ENCODE data around the gene ZNF304. TPM values are rescaled to one million over a fixed set of nuclear protein-coding genes. Genes with fewer than 3 reads are reported as not detected.

ZNF304 gene
- total RNA-seq, 1 donor from 2014 or later: 15.7 TPM

DNA sequence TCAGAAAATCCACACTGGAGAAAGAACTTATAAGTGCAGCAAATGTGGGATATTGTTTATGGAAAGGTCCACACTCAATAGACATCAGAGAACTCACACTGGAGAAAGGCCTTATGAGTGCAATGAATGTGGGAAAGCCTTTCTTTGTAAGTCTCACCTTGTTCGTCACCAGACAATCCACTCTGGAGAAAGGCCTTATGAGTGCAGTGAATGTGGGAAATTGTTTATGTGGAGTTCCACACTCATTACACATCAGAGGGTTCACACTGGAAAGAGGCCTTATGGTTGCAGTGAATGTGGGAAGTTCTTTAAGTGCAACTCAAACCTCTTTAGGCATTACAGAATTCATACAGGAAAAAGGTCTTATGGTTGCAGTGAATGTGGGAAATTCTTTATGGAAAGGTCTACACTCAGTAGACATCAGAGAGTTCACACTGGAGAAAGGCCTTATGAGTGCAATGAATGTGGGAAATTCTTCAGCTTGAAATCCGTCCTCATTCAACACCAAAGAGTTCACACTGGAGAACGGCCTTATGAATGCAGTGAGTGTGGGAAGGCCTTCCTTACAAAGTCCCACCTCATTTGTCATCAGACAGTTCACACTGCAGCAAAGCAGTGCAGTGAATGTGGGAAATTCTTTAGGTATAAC lies 26.6 kb downstream of the ZNF304 start:
- Mint-ChIP-seq H3K4me3 (ENCODE audit: unreplicated experiment) (peak overlapping the region; percentile 86), H3K27me3 (ENCODE audit: unreplicated experiment) (peaks cover 3% of the 10 kb centered on the region), H3K9me3 (ENCODE audit: unreplicated experiment) (peaks cover 9% of the 10 kb centered on the region), H3K36me3 (ENCODE audit: low read depth, unreplicated experiment) (peaks cover 71% of the 10 kb centered on the region), H3K27ac (ENCODE audit: unreplicated experiment) (no peak overlapping the region), H3K4me1 (ENCODE audit: unreplicated experiment) (no peaks in the 10 kb centered on the region)
- TF ChIP-seq, protein P1, sequence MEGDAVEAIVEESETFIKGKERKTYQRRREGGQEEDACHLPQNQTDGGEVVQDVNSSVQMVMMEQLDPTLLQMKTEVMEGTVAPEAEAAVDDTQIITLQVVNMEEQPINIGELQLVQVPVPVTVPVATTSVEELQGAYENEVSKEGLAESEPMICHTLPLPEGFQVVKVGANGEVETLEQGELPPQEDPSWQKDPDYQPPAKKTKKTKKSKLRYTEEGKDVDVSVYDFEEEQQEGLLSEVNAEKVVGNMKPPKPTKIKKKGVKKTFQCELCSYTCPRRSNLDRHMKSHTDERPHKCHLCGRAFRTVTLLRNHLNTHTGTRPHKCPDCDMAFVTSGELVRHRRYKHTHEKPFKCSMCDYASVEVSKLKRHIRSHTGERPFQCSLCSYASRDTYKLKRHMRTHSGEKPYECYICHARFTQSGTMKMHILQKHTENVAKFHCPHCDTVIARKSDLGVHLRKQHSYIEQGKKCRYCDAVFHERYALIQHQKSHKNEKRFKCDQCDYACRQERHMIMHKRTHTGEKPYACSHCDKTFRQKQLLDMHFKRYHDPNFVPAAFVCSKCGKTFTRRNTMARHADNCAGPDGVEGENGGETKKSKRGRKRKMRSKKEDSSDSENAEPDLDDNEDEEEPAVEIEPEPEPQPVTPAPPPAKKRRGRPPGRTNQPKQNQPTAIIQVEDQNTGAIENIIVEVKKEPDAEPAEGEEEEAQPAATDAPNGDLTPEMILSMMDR (IDR thresholded peaks at IDR 0.05; ENCODE audit: unreplicated experiment): no peak
- DNase-seq (ENCODE audit: low spot score): no peak

DNA sequence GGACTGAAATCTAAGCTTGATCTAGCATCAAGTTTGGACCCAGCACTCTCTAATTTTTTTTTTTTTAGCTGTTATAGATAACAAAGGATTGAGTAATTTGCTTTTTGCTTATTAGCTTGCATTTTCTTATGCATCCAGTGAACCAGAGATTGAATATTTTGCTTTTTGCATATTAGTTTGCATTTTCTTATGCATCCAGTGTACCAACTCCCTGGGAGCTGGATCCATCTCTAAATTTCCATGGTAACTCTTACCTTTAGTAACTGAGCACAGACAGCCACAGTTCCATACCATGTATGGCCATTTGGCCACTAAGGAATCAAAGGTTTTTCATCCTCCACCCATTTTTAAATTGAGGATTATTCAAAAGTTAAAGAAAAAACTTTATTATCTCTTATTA lies 29.9 kb downstream of the ZNF304 start:
- Mint-ChIP-seq H3K4me3 (ENCODE audit: unreplicated experiment) (no peak overlapping the region), H3K27ac (ENCODE audit: unreplicated experiment) (no peak overlapping the region), H3K9me3 (ENCODE audit: unreplicated experiment) (no peaks in the 10 kb centered on the region), H3K36me3 (ENCODE audit: low read depth, unreplicated experiment) (peaks cover 39% of the 10 kb centered on the region), H3K4me1 (ENCODE audit: unreplicated experiment) (no peaks in the 10 kb centered on the region), H3K27me3 (ENCODE audit: unreplicated experiment) (peaks cover 3% of the 10 kb centered on the region)
- TF ChIP-seq, protein P1 (IDR thresholded peaks at IDR 0.05; ENCODE audit: unreplicated experiment): no peak
- DNase-seq (ENCODE audit: low spot score): no peak

DNA sequence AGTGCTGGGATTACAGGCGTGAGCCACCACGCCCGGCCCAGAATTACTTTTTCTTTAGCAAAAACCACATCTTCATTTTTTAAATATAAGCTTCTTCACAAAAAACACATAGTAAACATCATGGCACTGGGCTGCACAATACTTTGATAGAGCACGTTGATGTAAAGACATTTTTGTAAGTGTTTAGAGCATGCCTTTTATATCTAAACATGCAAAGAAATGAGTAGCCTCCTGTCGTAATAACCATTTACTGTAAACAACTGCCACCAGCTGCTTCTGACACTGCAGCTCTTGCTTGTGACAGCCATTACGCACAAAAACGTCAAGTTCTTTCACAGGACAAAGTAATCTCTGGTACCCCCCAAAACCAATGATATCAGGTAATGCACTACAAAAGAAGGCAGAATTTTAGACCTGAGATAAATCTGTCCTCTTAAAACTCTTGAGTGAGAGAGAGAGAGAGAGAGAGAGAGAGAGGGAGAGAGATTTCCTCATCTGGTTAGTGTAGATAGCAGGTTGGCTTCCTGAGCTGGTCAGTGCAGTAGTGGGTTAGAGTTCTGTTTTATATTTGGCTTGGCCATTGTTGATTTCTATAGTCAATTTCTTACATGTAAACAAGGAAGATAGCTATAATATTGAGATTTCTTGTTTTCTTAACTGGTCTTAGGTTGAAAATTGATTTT lies 31.9 kb downstream of the ZNF304 start:
- H3K36me3 Mint-ChIP-seq (ENCODE audit: low read depth, unreplicated experiment): peaks cover 19% of the 10 kb centered on the region
- TF ChIP-seq, protein P1 (IDR thresholded peaks at IDR 0.05; ENCODE audit: unreplicated experiment): no peak

DNA sequence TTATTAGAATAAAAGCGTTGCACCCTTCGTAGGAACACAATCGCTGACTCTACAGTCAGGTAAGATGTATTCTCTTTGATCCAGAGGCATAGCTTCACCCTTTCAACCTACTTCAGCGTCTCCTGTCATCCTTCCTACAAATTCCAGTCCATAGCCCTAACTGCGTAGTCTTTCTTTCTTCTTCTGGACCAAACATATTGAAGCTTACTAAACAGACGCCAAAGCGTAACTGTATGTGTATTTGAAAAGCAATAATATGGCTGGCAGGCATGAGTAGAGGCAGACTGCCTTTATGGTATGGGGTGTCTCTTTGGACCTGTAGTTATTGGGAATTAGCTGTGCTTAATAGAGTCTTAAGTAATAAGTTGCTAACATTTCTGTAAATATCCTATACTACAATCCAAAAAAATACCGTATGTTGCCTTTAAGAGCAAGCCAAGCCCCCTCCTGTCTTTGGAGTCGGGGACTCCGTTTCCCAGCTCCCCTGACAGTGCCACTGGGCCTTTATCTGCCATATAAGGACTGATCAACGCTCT lies 38.2 kb downstream of the ZNF304 start:
- peak overlapping the region; percentile 96 for H3K4me3 Mint-ChIP-seq (ENCODE audit: unreplicated experiment)
- no peak for DNase-seq (ENCODE audit: low spot score)
- peaks cover 11% of the 10 kb centered on the region for H3K4me1 Mint-ChIP-seq (ENCODE audit: unreplicated experiment)
- peak overlapping the region; percentile 94 for H3K27ac Mint-ChIP-seq (ENCODE audit: unreplicated experiment)
- TF ChIP-seq, protein P1 (IDR thresholded peaks at IDR 0.05; ENCODE audit: unreplicated experiment): no peak
- peaks cover 6% of the 10 kb centered on the region for H3K36me3 Mint-ChIP-seq (ENCODE audit: low read depth, unreplicated experiment)
- no peaks in the 10 kb centered on the region for H3K9me3 Mint-ChIP-seq (ENCODE audit: unreplicated experiment)
- H3K27me3 Mint-ChIP-seq (ENCODE audit: unreplicated experiment): peaks cover 6% of the 10 kb centered on the region

More for the DNA sequence above, 31.9 kb downstream of the ZNF304 start:
- Mint-ChIP-seq H3K27ac (ENCODE audit: unreplicated experiment) (no peak overlapping the region), H3K4me3 (ENCODE audit: unreplicated experiment) (no peak overlapping the region), H3K27me3 (ENCODE audit: unreplicated experiment) (peaks cover 2% of the 10 kb centered on the region), H3K4me1 (ENCODE audit: unreplicated experiment) (no peaks in the 10 kb centered on the region), H3K9me3 (ENCODE audit: unreplicated experiment) (no peaks in the 10 kb centered on the region)
- DNase-seq (ENCODE audit: low spot score): no peak

Measured in endothelial cell (in vitro differentiated cells).